ENCODE data around the gene ALG8. TPM values are rescaled to one million over a fixed set of nuclear protein-coding genes. Genes with fewer than 3 reads are reported as not detected.

Gene ALG8
- total and polyA plus RNA-seq, 2 of the 8 experiments (the other 6 are each of a cell fraction or from before 2014, with no cell fraction given): 66.7 to 84.3 TPM

DNA sequence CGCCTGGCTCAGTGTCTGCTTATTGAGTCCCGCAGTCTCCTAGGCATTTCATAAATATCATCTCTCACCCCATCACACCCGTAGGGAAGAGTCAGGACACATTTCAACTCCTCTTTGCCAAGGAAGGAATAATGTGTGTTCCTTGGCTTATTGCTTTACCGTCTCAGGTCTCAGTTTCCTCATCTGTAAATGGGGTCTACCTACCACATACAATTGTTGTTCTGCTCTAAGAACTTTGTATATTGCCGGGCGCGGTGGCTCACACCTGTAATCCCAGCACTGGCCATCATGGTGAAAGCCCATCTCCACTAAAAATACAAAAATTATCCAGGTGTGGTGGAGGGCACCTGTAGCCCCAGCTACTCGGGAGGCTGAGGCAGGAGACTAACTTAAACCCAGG lies 78.9 kb downstream of the ALG8 start:
- Histone ChIP-seq H3K23me2 (ENCODE audit: low read depth, low read length) (no peaks in the 10 kb centered on the region), H3K56ac (replicated peaks; ENCODE audit: insufficient read length, low read depth, low read length) (no peak overlapping the region), H3K23ac (ENCODE audit: insufficient read length) (no peak overlapping the region), H3K9ac (replicated peaks in 1 of 4; ENCODE audit: extremely low read depth in 1 of 4, low read depth in 3 of 4, low read length in 3 of 4) (no peak overlapping the region), H4K8ac (ENCODE audit: extremely low read depth, insufficient read depth, low read length) (no peak overlapping the region), H3K27me3 (replicated peaks in 1 of 4; ENCODE audit: control insufficient read depth in 3 of 4, extremely low read depth in 1 of 4, insufficient read depth in 3 of 4, low read length in 3 of 4) (no peaks in the 10 kb centered on the region), H2AFZ (ENCODE audit: low read length) (no peak overlapping the region), H3K4me1 (replicated peaks in 1 of 4; ENCODE audit: control insufficient read depth in 3 of 4, insufficient read depth in 4 of 4, low read length in 3 of 4) (no peaks in the 10 kb centered on the region), H2BK120ac (replicated peaks; ENCODE audit: low read depth, low read length) (no peak overlapping the region), H3K14ac (ENCODE audit: insufficient read length) (no peak overlapping the region), H2BK20ac (ENCODE audit: low read length) (no peak overlapping the region), H4K20me1 (replicated peaks in 1 of 2; ENCODE audit: control insufficient read depth in 1 of 2, insufficient read depth in 2 of 2, low read length in 2 of 2) (no peaks in the 10 kb centered on the region), H2BK15ac (ENCODE audit: low read length) (no peak overlapping the region), H3K27ac (ENCODE audit: low read depth, low read length) (no peak overlapping the region), H2AK5ac (ENCODE audit: low read depth, low read length) (no peak overlapping the region), H3K4me2 (ENCODE audit: insufficient read depth in 1 of 2, low read depth in 2 of 2, low read length in 2 of 2) (no peak overlapping the region), H3K79me1 (ENCODE audit: low read depth, low read length) (no peaks in the 10 kb centered on the region), H4K91ac (replicated peaks; ENCODE audit: insufficient read length, low read length) (no peak overlapping the region), H3K18ac (ENCODE audit: extremely low read depth, low read length) (no peak overlapping the region), H3K9me3 (ENCODE audit: insufficient read depth in 2 of 2, low read depth in 1 of 2, low read length in 1 of 2) (no peaks in the 10 kb centered on the region), H3K4me3 (ENCODE audit: extremely low read depth in 1 of 4, insufficient read depth in 2 of 4, low read depth in 3 of 4, low read length in 4 of 4) (no peak overlapping the region), H3K79me2 (ENCODE audit: control insufficient read depth in 1 of 2, insufficient read depth in 2 of 2, low read length in 2 of 2) (no peaks in the 10 kb centered on the region), H2BK12ac (ENCODE audit: low read depth, low read length) (no peak overlapping the region), H3K36me3 (ENCODE audit: control insufficient read depth in 2 of 4, insufficient read depth in 4 of 4, low read length in 3 of 4) (no peaks in the 10 kb centered on the region), H2BK5ac (ENCODE audit: low read depth, low read length) (no peak overlapping the region), H3K4ac (replicated peaks; ENCODE audit: insufficient read length, low read depth, low read length) (no peak overlapping the region), H4K5ac (ENCODE audit: insufficient read length, low read depth, low read length) (no peak overlapping the region)
- no peak for DNase-seq (ENCODE audit: low read depth in 1 of 2, low spot score in 2 of 2)
- CTCF ChIA-PET (ENCODE audit: partially characterized antibody): interaction anchor here (1.3 to 1.5 kb wide), 2 partner anchors 15 to 19 kb away, joined by 3 read pairs; no protein-coding TSS in a partner anchor
- WGBS, 2 experiments (ENCODE audit: extremely low coverage in 1 of 2, insufficient coverage in 1 of 2, insufficient read length in 1 of 2, insufficient replicate concordance in 2 of 2, low coverage in 1 of 2, low lambda C conversion rate in 2 of 2, missing lambda C conversion rate in 1 of 2): 88% methylated on average over 8 of the region's 8 CpGs; no CpG with 5 or more reads in 1 of the 2 experiments
- FAIRE-seq: no peak
- TF ChIP-seq CHD2 (IDR thresholded peaks at IDR 0.05; ENCODE audit: low read length) (no peak), JUN (IDR thresholded peaks at IDR 0.05; ENCODE audit: low read depth, low read length) (no peak), PHF8 (conservative IDR thresholded peaks at IDR 0.05; ENCODE audit: low read depth, low read length) (no peak), FOSL1 (IDR thresholded peaks at IDR 0.05; ENCODE audit: insufficient read depth, low read depth, low read length) (no peak), POU5F1 (IDR thresholded peaks at IDR 0.05; ENCODE audit: low read depth, low read length) (no peak), SIX5 (IDR thresholded peaks at IDR 0.05; ENCODE audit: low read depth, low read length) (no peak), NANOG (IDR thresholded peaks at IDR 0.05; ENCODE audit: insufficient read depth, low read depth, low read length, poor library complexity, severe bottlenecking) (no peak), SIN3A (conservative IDR thresholded peaks at IDR 0.05 in 1 of 2, IDR thresholded peaks at IDR 0.05 in 1 of 2; ENCODE audit: low read depth in 1 of 2, low read length in 2 of 2) (no peak), BACH1 (IDR thresholded peaks at IDR 0.05; ENCODE audit: low read length) (no peak)
- POLR2A ChIA-PET (ENCODE audit: partially characterized antibody): interaction anchor here (2.5 kb wide), 1 partner anchor 11 kb away, joined by 6 read pairs; no protein-coding TSS in a partner anchor
